ENCODE data around the gene PANX2. TPM values are rescaled to one million over a fixed set of nuclear protein-coding genes. Genes with fewer than 3 reads are reported as not detected.

Gene PANX2
- total and polyA plus RNA-seq, 2 of the 13 experiments (the other 11 are each of a cell fraction or from before 2014, with no cell fraction given): 0.15 to 1.1 TPM

DNA sequence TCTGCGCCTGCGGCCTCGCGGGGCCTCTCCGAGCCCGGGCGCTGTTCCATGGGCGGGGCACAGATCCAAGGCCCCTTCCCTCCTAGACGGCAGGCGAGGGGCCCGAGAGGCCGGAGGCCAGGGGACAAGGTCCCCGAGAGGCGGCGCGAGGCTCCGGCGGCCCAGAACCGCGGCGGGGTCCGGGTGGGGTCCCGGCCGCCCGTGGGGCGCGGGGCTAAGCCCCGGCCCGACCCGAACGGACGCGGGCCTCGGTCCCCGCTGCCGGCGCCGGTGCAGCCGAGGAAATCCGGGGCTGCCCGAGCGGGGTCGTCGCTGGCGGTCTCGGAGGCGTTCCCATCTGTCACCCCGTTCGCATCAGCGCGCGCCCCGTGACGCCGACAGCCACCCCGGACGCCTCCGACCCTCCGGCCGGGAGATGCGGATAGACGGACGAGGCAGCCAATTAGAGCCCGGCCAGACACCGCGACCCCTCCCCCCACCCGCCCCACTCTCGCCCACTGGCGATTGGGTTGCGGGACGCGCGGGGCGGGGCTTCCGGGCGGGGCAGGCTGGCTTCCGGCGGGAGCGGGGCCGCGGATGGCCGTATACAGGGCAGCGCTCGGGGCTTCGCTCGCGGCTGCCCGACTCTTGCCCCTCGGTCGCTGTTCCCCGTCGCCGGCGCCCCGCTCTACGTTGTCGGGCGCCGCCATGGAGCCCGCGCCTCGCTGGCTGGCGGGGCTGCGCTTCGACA is 30.1 kb downstream of the PANX2 start, which contains the start of gene SELENOO (continued):
- TF ChIP-seq ZNF44 (CRISPR knock-in tag; IDR thresholded peaks at IDR 0.05): no peak
- TF ChIP-seq ZNF296 (CRISPR knock-in tag; conservative IDR thresholded peaks at IDR 0.05): no peak
- TF ChIP-seq, protein P1, sequence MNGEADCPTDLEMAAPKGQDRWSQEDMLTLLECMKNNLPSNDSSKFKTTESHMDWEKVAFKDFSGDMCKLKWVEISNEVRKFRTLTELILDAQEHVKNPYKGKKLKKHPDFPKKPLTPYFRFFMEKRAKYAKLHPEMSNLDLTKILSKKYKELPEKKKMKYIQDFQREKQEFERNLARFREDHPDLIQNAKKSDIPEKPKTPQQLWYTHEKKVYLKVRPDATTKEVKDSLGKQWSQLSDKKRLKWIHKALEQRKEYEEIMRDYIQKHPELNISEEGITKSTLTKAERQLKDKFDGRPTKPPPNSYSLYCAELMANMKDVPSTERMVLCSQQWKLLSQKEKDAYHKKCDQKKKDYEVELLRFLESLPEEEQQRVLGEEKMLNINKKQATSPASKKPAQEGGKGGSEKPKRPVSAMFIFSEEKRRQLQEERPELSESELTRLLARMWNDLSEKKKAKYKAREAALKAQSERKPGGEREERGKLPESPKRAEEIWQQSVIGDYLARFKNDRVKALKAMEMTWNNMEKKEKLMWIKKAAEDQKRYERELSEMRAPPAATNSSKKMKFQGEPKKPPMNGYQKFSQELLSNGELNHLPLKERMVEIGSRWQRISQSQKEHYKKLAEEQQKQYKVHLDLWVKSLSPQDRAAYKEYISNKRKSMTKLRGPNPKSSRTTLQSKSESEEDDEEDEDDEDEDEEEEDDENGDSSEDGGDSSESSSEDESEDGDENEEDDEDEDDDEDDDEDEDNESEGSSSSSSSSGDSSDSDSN (CRISPR knock-in tag; IDR thresholded peaks at IDR 0.05): no peak
- TF ChIP-seq ZFAT (CRISPR knock-in tag; conservative IDR thresholded peaks at IDR 0.05): no peak
- TF ChIP-seq SMARCC2 (IDR thresholded peaks at IDR 0.05): no peak
- TF ChIP-seq CHD4 (IDR thresholded peaks at IDR 0.05; ENCODE audit: borderline replicate concordance, low read length): no peak
- TF ChIP-seq ZNF562 (CRISPR knock-in tag; IDR thresholded peaks at IDR 0.05; ENCODE audit: borderline replicate concordance): no peak
- TF ChIP-seq IRX3 (CRISPR knock-in tag; IDR thresholded peaks at IDR 0.05; ENCODE audit: borderline replicate concordance, low read depth): no peak

DNA sequence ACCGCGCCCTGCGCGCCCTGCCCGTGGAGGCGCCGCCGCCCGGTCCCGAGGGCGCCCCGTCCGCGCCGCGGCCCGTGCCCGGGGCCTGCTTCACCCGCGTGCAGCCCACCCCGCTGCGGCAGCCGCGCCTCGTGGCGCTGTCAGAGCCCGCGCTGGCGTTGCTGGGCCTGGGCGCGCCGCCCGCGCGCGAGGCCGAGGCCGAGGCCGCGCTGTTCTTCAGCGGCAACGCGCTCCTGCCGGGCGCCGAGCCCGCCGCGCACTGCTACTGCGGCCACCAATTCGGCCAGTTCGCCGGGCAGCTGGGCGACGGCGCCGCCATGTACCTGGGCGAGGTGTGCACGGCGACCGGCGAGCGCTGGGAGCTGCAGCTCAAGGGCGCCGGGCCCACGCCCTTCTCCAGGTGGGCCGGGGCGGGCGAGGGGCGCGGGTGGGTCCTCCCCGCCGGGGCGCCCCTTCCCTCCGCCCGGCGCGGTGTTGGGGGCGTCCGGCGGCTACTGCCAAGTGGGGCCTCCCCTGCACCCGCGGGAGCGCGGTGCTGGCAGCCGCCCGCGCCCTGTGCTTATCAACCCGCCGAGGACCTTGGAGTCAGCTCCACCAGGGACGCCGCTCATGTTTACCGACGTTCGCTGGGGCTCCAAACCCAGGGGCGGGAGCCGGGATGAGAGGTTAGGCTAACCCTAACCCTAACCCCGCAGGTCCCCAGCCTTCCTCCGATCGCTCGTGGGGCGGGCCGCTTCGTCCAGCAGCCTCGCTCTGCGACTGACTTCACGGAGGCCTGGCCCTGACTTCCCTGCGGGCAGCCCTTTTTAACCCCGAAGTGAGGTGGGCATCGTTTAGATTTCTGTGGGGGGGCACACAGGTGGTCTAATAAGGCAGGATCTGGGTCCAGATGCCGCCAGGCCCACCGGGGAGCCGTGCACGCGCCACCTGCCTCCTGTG is 30.9 kb downstream of the PANX2 start:
- H3K27me3 ChIP-seq (ENCODE audit: control insufficient read depth in 1 of 2, insufficient read depth in 2 of 2, low read length in 2 of 2): no peaks in the 10 kb centered on the region
- ChIA-PET POLR2A (no interaction called here), CTCF (ENCODE audit: low intra/inter-chr PET ratio, low total read pairs) (no interaction called here)
- H3K36me3 ChIP-seq (replicated peaks in 1 of 2; ENCODE audit: control insufficient read depth in 1 of 2, insufficient read depth in 2 of 2, low read length in 2 of 2): peaks cover 7 to 9% of the 10 kb centered on the region in 2 experiments; a peak in 4 of 5 replicates
- peaks cover 14% of the 10 kb centered on the region for H3K79me2 ChIP-seq (ENCODE audit: insufficient read depth, low read length)
- intact Hi-C loops (cut with micrococcal nuclease; ENCODE audit: unreplicated experiment) (no loop called here), in situ Hi-C loops (cut with HindIII; ENCODE audit: extremely low pct_ligation_motif_present, low pct_unique_long_range_greater_than_20kb) (no loop called here)
- DNase-seq (ENCODE audit: low spot score) (peak; percentile 23), FAIRE-seq (no peak), ATAC-seq (peak; percentile 47)
- H3K9me3 ChIP-seq (ENCODE audit: low read length): no peaks in the 10 kb centered on the region
- peak overlapping the region; percentile 74 for H3K9ac ChIP-seq (ENCODE audit: insufficient read depth, low read depth, low read length)
- H3K4me3 ChIP-seq (replicated peaks in 1 of 3; ENCODE audit: insufficient read depth in 1 of 3, low read depth in 2 of 3, low read length in 3 of 3): peak overlapping the region; percentile 70 to 91 (median 88)
- peaks cover 44% of the 10 kb centered on the region for H3K4me1 ChIP-seq (ENCODE audit: insufficient read depth, low read length)
- H3K4me2 ChIP-seq (ENCODE audit: low read depth, low read length): peak overlapping the region; percentile 99
- H3K27ac ChIP-seq (ENCODE audit: extremely low read length, insufficient read depth, low read length): peak overlapping the region; percentile 73
- H2AFZ ChIP-seq (ENCODE audit: low read length): no peak overlapping the region
- 1% methylated on average over 25 of the region's 115 CpGs for WGBS (ENCODE audit: low lambda C conversion rate)
- no TSS peak for BruUV-seq (replicated peaks)
- peaks cover 11% of the 10 kb centered on the region for H4K20me1 ChIP-seq (ENCODE audit: insufficient read depth, low read length)
- TF ChIP-seq ETV6 (CRISPR knock-in tag; conservative IDR thresholded peaks at IDR 0.05) (no peak), ZSCAN21 (CRISPR knock-in tag; IDR thresholded peaks at IDR 0.05; ENCODE audit: borderline replicate concordance) (0 out of 2 replicates have a peak, but pooled peaks have one; percentile 19), TBL1XR1 (IDR thresholded peaks at IDR 0.05; ENCODE audit: borderline replicate concordance, low read length, partially characterized antibody) (no peak), ZNF484 (CRISPR knock-in tag; IDR thresholded peaks at IDR 0.05; ENCODE audit: borderline replicate concordance, low read depth) (no peak), RBFOX2 (IDR thresholded peaks at IDR 0.05; ENCODE audit: low read depth, low read length) (peak; percentile 56), ZFX (CRISPR knock-in tag; IDR thresholded peaks at IDR 0.05; ENCODE audit: low read depth) (0 out of 2 replicates have a peak, but pooled peaks have one; percentile 25), HES4 (CRISPR knock-in tag; IDR thresholded peaks at IDR 0.05; ENCODE audit: borderline replicate concordance) (peak; percentile 31; the same call in 1 of the 2 replicates)

Data from HepG2 (cell line).